ENCODE results near the gene ATP5MC3. TPM values are rescaled to one million over a fixed set of nuclear protein-coding genes. Genes with fewer than 3 reads are reported as not detected.
A peak's percentile ranks its signal among the peaks of the same experiment; 100 is the strongest.

ATP5MC3 gene
- total and polyA plus RNA-seq, 2 of the 13 experiments (the other 11 are each of a cell fraction or from before 2014, with no cell fraction given) = 676 to 1,007 TPM

- no peak for TF ChIP-seq ZBTB37 (CRISPR knock-in tag; IDR thresholded peaks at IDR 0.05)
- TF ChIP-seq POGK (CRISPR knock-in tag; conservative IDR thresholded peaks at IDR 0.05) = peak; percentile 60; the same call in 1 of the 2 replicates
- TF ChIP-seq UBTF (CRISPR knock-in tag; IDR thresholded peaks at IDR 0.05) = no peak; the same call in 1 of the 2 replicates
- peak; percentile 92 for TF ChIP-seq ZNF547 (CRISPR knock-in tag; IDR thresholded peaks at IDR 0.05)
- TF ChIP-seq NFYB (CRISPR knock-in tag; IDR thresholded peaks at IDR 0.05) = no peak
- TF ChIP-seq ZUFSP (CRISPR knock-in tag; IDR thresholded peaks at IDR 0.05; ENCODE audit: borderline replicate concordance) = no peak
- peak; percentile 75; the same call in 1 of the 2 replicates for TF ChIP-seq ZNF136 (CRISPR knock-in tag; IDR thresholded peaks at IDR 0.05; ENCODE audit: low read depth)
- TF ChIP-seq ZNF292 (CRISPR knock-in tag; IDR thresholded peaks at IDR 0.05; ENCODE audit: borderline replicate concordance, low read depth) = no peak
- no peak for TF ChIP-seq STAT5B (CRISPR knock-in tag; IDR thresholded peaks at IDR 0.05)
- peak; percentile 42; the same call in 1 of the 2 replicates for TF ChIP-seq ZNF709 (CRISPR knock-in tag; IDR thresholded peaks at IDR 0.05)
- no peak for TF ChIP-seq CSRNP2 (CRISPR knock-in tag; conservative IDR thresholded peaks at IDR 0.05; ENCODE audit: low read depth)
- no peak for TF ChIP-seq ZNF841 (CRISPR knock-in tag; IDR thresholded peaks at IDR 0.05; ENCODE audit: borderline replicate concordance)
- peak; percentile 80 for TF ChIP-seq POLR2AphosphoS5 (IDR thresholded peaks at IDR 0.05; ENCODE audit: low read depth, low read length)
- no peak for TF ChIP-seq SIN3A (IDR thresholded peaks at IDR 0.05; ENCODE audit: borderline replicate concordance, low read depth, low read length)
- TF ChIP-seq ZNF281 (CRISPR knock-in tag; IDR thresholded peaks at IDR 0.05; ENCODE audit: borderline replicate concordance) = peak; percentile 35; the same call in 1 of the 2 replicates
- no peak for TF ChIP-seq HOXA7 (CRISPR knock-in tag; IDR thresholded peaks at IDR 0.05)
- no peak for TF ChIP-seq ISX (CRISPR knock-in tag; conservative IDR thresholded peaks at IDR 0.05)
- no peak for TF ChIP-seq HCFC1 (IDR thresholded peaks at IDR 0.05; ENCODE audit: low read depth, low read length)
Measured at GRCh38 chr2:175180701-175181103, 808 bp downstream of the ATP5MC3 start (continued).
